HG02852 (cell line): Measurements from ENCODE around the gene NTPCR.
"Not testable (repeated sequence)": the region's sequence is repeated elsewhere in the genome, so short reads cannot be mapped to it uniquely, and the experiment has no call there.

Source experiments
- ATAC-seq: cut with Tn5 transposase; IDR thresholded peaks from one replicate; pipeline ENCODE4 v1.9.1; 2021; ENCODE audit warnings: mild to moderate bottlenecking, moderate library complexity; ENCODE audit not compliant: unreplicated experiment

NTPCR gene

GRCh38 chr1:232925421-232926220 lies 24.8 kb upstream of the NTPCR start:
- no peak for ATAC-seq

- ATAC-seq: not testable (repeated sequence)
These were observed 23.2 kb upstream of the NTPCR start for GRCh38 chr1:232927166-232927565.

GRCh38 chr1:232927830-232928505 lies 22.4 kb upstream of the NTPCR start:
- no peak for ATAC-seq

- no peak for ATAC-seq
These were observed 17.7 kb upstream of the NTPCR start for GRCh38 chr1:232932486-232933425.

GRCh38 chr1:232936941-232937340 lies 13.5 kb upstream of the NTPCR start:
- no peak for ATAC-seq

GRCh38 chr1:232937741-232938375 lies 12.6 kb upstream of the NTPCR start:
- ATAC-seq: no peak

GRCh38 chr1:232938926-232939325 lies 11.5 kb upstream of the NTPCR start:
- no peak for ATAC-seq

- no peak for ATAC-seq
These were observed 10.7 kb upstream of the NTPCR start for GRCh38 chr1:232939748-232940147.

- ATAC-seq: no peak
These were observed 10.1 kb upstream of the NTPCR start for GRCh38 chr1:232940262-232940661.

GRCh38 chr1:232942413-232943294 lies 7.8 kb upstream of the NTPCR start:
- no peak for ATAC-seq

- peak; percentile 73 for ATAC-seq
These were observed 6.6 kb upstream of the NTPCR start for GRCh38 chr1:232943679-232944252.

GRCh38 chr1:232944347-232944746 lies 6.1 kb upstream of the NTPCR start:
- ATAC-seq: no peak

GRCh38 chr1:232949636-232950196 lies 695 bp upstream of the NTPCR start:
- no peak for ATAC-seq

GRCh38 chr1:232951180-232951579 lies 769 bp downstream of the NTPCR start:
- ATAC-seq: peak; percentile 7

GRCh38 chr1:232951605-232952004 lies 1.2 kb downstream of the NTPCR start:
- no peak for ATAC-seq

GRCh38 chr1:232952514-232953499 lies 2.4 kb downstream of the NTPCR start:
- peak; percentile 57 for ATAC-seq

- no peak for ATAC-seq
These were observed 4.4 kb downstream of the NTPCR start for GRCh38 chr1:232954594-232955365.
